Measurements from ENCODE around the gene SCPEP1. TPM values are rescaled to one million over a fixed set of nuclear protein-coding genes. Genes with fewer than 3 reads are reported as not detected.
A peak's percentile ranks its signal among the peaks of the same experiment; 100 is the strongest.

Gene SCPEP1
- total and polyA plus RNA-seq, 12 donors: 194 to 487 (median 251) TPM

DNA sequence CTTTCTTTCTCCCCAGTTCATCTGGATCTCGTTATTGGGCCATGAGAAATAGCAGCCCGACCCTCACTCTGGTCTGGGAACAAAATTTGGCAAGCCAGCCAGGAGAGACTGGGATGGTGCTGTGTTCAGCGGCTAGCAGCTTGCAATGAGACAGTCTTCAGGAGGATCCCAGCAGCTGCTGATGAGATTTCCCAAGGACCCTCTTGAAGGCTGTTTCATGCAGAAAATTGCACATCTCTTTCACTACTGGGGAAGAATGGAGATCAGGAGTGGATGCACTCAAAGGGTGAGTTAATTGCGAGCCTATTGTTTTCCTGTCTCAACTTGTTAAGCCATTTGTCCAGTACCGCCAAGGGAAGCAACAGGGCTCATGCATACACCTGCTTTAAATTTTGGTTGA, 11.6 kb upstream of the SCPEP1 start:
- TF ChIP-seq, protein P1, sequence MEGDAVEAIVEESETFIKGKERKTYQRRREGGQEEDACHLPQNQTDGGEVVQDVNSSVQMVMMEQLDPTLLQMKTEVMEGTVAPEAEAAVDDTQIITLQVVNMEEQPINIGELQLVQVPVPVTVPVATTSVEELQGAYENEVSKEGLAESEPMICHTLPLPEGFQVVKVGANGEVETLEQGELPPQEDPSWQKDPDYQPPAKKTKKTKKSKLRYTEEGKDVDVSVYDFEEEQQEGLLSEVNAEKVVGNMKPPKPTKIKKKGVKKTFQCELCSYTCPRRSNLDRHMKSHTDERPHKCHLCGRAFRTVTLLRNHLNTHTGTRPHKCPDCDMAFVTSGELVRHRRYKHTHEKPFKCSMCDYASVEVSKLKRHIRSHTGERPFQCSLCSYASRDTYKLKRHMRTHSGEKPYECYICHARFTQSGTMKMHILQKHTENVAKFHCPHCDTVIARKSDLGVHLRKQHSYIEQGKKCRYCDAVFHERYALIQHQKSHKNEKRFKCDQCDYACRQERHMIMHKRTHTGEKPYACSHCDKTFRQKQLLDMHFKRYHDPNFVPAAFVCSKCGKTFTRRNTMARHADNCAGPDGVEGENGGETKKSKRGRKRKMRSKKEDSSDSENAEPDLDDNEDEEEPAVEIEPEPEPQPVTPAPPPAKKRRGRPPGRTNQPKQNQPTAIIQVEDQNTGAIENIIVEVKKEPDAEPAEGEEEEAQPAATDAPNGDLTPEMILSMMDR (IDR thresholded peaks at IDR 0.05): no peak
- no peak for TF ChIP-seq POLR2A (IDR thresholded peaks at IDR 0.05)
- DNase-seq: no peak
- H3K9me3 ChIP-seq (replicated peaks in 1 of 3): no peaks in the 10 kb centered on the region
- H3K27ac ChIP-seq: no peak overlapping the region
- intact Hi-C loops (cut with DNase I): no loop called here
- H3K36me3 ChIP-seq (replicated peaks in 1 of 2): no peaks in the 10 kb centered on the region
- WGBS, 4 donors: 82 to 95% (median 88%) methylated on average over 5 of the region's 5 CpGs
- no peaks in the 10 kb centered on the region for H3K27me3 ChIP-seq
- H3K4me3 ChIP-seq: no peak overlapping the region
- H3K4me1 ChIP-seq (replicated peaks in 1 of 2): no peaks in the 10 kb centered on the region

DNA sequence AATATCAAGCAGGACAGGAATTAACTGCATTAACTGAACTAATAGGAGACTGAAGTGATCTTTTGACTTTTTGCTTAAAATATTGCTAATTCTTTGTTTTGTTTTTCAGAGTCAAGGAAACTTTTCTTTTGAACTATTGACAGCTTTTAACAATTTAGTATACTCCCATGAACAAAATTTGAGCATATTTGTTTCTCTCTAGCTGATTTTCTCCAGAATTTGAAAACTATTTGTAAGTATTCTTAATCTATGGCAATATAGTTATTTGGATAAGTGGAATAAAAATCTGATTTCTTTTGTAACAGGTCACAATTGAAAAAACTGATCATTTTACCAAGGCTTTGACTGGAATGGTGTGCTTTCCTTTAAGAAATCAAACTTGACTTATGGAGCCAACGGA, 7.0 kb upstream of the SCPEP1 start:
- TF ChIP-seq, protein P1 (IDR thresholded peaks at IDR 0.05): no peak
- no peak for TF ChIP-seq POLR2A (IDR thresholded peaks at IDR 0.05)
- no peak for DNase-seq
- H3K27ac ChIP-seq: no peak overlapping the region
- no peak overlapping the region for H3K4me3 ChIP-seq
- 89 to 100% (median 95%) methylated on average over 1 of the region's 1 CpG for WGBS, 4 donors
- H3K4me1 ChIP-seq (replicated peaks in 1 of 2): no peaks in the 10 kb centered on the region
- H3K36me3 ChIP-seq (replicated peaks in 1 of 2): no peaks in the 10 kb centered on the region
- no peaks in the 10 kb centered on the region for H3K27me3 ChIP-seq
- intact Hi-C loops (cut with DNase I): no loop called here
- H3K9me3 ChIP-seq (replicated peaks in 1 of 3): no peaks in the 10 kb centered on the region

DNA sequence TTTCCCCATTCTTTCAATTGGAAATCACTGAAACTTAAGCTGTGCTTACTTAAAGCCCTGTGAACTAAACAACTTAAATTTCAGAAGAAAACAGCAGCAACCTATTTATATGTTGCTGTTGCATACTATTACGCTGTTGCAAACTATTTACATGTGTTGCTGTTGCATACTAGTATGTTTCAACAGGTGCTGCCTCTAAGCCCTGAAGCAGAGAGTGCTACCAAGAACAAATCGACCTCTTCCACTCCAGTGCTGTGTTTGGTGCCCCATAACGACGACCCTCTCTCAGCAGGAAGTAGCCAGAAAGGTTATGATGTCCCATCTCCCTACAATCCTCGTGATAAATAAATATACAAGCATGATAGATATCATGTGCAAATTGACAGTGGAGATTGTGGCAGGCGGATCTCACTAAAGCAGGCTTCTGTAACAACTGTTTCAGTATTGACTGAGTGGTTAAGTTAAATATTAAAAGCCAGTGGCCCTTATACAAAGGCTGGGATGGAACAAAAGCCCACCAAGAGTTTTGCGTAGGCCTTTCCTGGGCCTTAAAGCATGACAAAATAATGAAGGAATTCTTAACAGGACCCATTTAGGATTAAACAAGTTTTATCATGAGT, 5.7 kb upstream of the SCPEP1 start:
- no peak overlapping the region for H3K27ac ChIP-seq
- H3K4me3 ChIP-seq: no peak overlapping the region
- no peaks in the 10 kb centered on the region for H3K9me3 ChIP-seq (replicated peaks in 1 of 3)
- no peak for TF ChIP-seq POLR2A (IDR thresholded peaks at IDR 0.05)
- TF ChIP-seq, protein P1 (IDR thresholded peaks at IDR 0.05): no peak
- no peaks in the 10 kb centered on the region for H3K27me3 ChIP-seq
- 79 to 83% (median 81%) methylated on average over 7 of the region's 7 CpGs for WGBS, 4 donors
- DNase-seq: peak in 1 of 7 donors; percentile 8
- intact Hi-C loops (cut with DNase I): no loop called here
- H3K4me1 ChIP-seq (replicated peaks in 1 of 2): no peaks in the 10 kb centered on the region
- H3K36me3 ChIP-seq (replicated peaks in 1 of 2): no peaks in the 10 kb centered on the region

DNA sequence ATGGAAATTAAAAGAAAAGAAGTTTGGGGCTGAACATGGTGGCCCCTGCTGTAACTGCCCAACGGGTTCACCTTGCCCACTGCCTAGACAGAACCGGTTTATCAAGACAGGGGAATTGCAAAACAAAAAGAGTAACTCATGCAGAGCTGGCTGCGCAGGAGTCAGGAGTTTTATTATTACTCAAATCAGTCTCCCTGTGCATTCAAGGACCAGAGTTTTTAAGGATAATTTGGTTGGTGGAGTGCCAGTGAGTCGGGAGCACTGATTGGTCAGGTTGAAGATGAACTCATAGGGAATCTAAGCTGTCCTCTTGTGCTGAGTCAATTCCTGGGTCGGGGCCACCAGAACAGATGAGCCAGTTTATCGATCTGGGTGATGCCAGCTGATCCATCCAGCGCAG, 4.4 kb upstream of the SCPEP1 start:
- Histone ChIP-seq H3K4me1 (replicated peaks in 1 of 2) (peaks cover 2 to 3% of the 10 kb centered on the region in 2 donors), H3K36me3 (replicated peaks in 1 of 2) (no peaks in the 10 kb centered on the region), H3K9me3 (replicated peaks in 1 of 3) (no peaks in the 10 kb centered on the region), H3K27me3 (no peaks in the 10 kb centered on the region), H3K27ac (no peak overlapping the region), H3K4me3 (no peak overlapping the region)
- TF ChIP-seq POLR2A (IDR thresholded peaks at IDR 0.05): peak in 1 of 2 donors; percentile 12
- TF ChIP-seq, protein P1 (IDR thresholded peaks at IDR 0.05): no peak
- intact Hi-C loops (cut with DNase I): no loop called here
- WGBS, 4 donors: 34 to 51% (median 48%) methylated on average over 7 of the region's 7 CpGs
- DNase-seq: peak; percentile 59 to 84 (median 77)
